Sigmoid colon (tissue), 7 donors: ENCODE measurements around the gene PVALEF. TPM values are rescaled to one million over a fixed set of nuclear protein-coding genes. Genes with fewer than 3 reads are reported as not detected.

ENCODE experiments used
- DNase-seq: peaks from one replicate; pipeline ENCODE4 v3.0.0-alpha.2; 2019
- H3K27ac ChIP-seq, 4 donors: fragments of 200-600 bp; sonication (generic); one replicate each; pipeline ENCODE4 v1.5.1; 2016 to 2019; ENCODE audit warnings: mild to moderate bottlenecking in 1 of 4
- H3K27me3 ChIP-seq, 3 donors: fragments of 200-600 bp; sonication (generic); one replicate each; pipeline ENCODE4 v1.5.1; 2019; ENCODE audit warnings: mild to moderate bottlenecking in 1 of 3
- H3K36me3 ChIP-seq, 4 donors: fragments of 200-600 bp; sonication (generic); one replicate each; pipeline ENCODE4 v1.5.1; 2016 to 2019
- H3K4me1 ChIP-seq, 4 donors: fragments of 200-600 bp; sonication (generic); one replicate each; pipeline ENCODE4 v1.5.1; 2017 to 2019
- H3K4me3 ChIP-seq, 4 donors: fragments of 200-600 bp; sonication (generic); one replicate each; pipeline ENCODE4 v1.5.1; 2017 to 2019; ENCODE audit warnings: mild to moderate bottlenecking in 2 of 4, moderate library complexity in 1 of 4
- H3K9me3 ChIP-seq, 4 donors: fragments of 200-600 bp in 3 of 4; sonication (generic) in 3 of 4; one replicate each; pipeline versions ENCODE4 v1.5.1 to v1.6.1; 2013 to 2019
- EP300 ChIP-seq, 4 donors: sonication (generic); formaldehyde crosslinking; IDR thresholded peaks; one replicate each; pipeline ENCODE4 v1.6.1; 2017; ENCODE audit warnings: antibody characterized with exemption in 4 of 4
- POLR2A ChIP-seq, 2 donors: fragments of 450-650 bp; IDR thresholded peaks; one replicate each; pipeline ENCODE4 v1.6.1; 2016; ENCODE audit warnings: antibody characterized with exemption in 2 of 2, mild to moderate bottlenecking in 2 of 2, moderate library complexity in 2 of 2
- POLR2AphosphoS5 ChIP-seq, 4 donors: sonication (generic); formaldehyde crosslinking; IDR thresholded peaks; one replicate each; pipeline ENCODE4 v1.6.1; 2017; ENCODE audit warnings: antibody characterized with exemption in 4 of 4
- WGBS, 2 donors: extraction: QIAGEN DNeasy Blood & Tissue Kit; methylation state at CpG; one replicate each; pipeline ENCODE4 v1.1.7; 2013; 5-methylcytosine and 5-hydroxymethylcytosine counted together
- intact Hi-C: fragments of 100-400 bp; cut with DNase I; formaldehyde crosslinking; loops from one replicate; pipeline ENCODE4 v1.15.1; 2023
- polyA plus RNA-seq, 3 donors: library from polyadenylated mRNA; stranded (reverse); fragments of 200-250 nt; gene quantifications; one replicate each; pipeline ENCODE4 v1.2.3, GENCODE V29; 2013
- small RNA-seq, 3 donors: library from RNA; depleted of rRNA; stranded (forward); fragments of <200 nt; gene quantifications; one replicate each; pipeline ENCODE3, GENCODE V24; 2016
- total RNA-seq, 4 donors: library from RNA; depleted of rRNA; stranded (reverse); fragments of >200 nt; gene quantifications; one replicate each; pipeline ENCODE4 v1.1.0, GENCODE V29; 2016
- TF ChIP-seq, protein P1 (sequence below), 4 experiments: fragments of 450-650 bp in 3 of 4; fragments of 200-600 bp in 1 of 4; IDR thresholded peaks; one replicate each; pipeline ENCODE4 v1.5.1; 2016 to 2019; ENCODE audit warnings: antibody characterized with exemption in 4 of 4, mild to moderate bottlenecking in 3 of 4, moderate library complexity in 2 of 4
- donor health status: healthy with polysubstance abuse.
- donor health status: Bipolar disorder and iron deficiency.
- donor health status: healthy.

The PVALEF gene
- total and polyA plus RNA-seq, 7 donors = not detected

DNA sequence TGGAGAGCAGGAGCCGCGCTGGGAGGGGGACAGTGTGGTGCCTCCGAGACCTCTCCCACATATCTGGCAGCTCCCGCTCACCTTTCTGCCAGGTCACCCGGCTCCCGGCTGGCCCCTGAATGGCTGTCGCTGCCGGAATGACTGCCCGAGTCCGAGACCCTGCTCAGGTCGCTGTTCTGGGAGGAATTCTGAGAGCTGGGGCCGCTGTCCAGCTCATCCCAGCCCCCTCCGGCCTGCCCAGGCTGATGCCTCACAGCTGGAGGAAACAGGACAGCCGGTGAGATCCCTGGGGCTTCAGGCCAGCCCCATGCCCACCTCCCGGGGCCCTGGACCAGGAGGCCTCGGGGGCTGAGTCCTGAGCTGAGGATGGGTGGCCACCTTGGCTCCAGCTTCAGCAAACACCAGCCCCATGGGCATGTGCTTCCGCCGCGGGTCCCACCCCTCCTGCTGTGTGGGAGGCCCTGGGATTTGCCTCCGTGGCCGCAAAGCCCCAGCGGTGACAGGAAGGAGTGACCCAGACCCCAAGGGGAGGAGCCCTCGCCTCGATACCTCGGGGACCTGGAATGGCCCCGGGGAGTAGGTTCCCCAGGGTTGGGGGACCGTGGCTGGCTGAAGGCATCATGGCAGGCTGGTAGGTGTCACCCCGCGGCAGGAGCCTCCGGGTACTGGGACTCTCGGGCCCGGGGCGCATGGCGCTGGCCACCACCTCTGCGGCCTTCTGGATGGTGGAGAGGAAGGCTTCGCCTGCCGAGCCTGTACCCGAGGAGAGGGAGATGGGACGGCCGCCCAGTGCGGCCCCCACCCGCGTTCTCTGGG lies 66.7 kb downstream of the PVALEF start:
- no peak for TF ChIP-seq POLR2A (IDR thresholded peaks at IDR 0.05)
- no peak for TF ChIP-seq EP300 (IDR thresholded peaks at IDR 0.05)
- no peak for TF ChIP-seq POLR2AphosphoS5 (IDR thresholded peaks at IDR 0.05)
- TF ChIP-seq, protein P1, sequence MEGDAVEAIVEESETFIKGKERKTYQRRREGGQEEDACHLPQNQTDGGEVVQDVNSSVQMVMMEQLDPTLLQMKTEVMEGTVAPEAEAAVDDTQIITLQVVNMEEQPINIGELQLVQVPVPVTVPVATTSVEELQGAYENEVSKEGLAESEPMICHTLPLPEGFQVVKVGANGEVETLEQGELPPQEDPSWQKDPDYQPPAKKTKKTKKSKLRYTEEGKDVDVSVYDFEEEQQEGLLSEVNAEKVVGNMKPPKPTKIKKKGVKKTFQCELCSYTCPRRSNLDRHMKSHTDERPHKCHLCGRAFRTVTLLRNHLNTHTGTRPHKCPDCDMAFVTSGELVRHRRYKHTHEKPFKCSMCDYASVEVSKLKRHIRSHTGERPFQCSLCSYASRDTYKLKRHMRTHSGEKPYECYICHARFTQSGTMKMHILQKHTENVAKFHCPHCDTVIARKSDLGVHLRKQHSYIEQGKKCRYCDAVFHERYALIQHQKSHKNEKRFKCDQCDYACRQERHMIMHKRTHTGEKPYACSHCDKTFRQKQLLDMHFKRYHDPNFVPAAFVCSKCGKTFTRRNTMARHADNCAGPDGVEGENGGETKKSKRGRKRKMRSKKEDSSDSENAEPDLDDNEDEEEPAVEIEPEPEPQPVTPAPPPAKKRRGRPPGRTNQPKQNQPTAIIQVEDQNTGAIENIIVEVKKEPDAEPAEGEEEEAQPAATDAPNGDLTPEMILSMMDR (IDR thresholded peaks at IDR 0.05) = no peak
- Histone ChIP-seq H3K27me3 (no peaks in the 10 kb centered on the region), H3K9me3 (no peaks in the 10 kb centered on the region), H3K36me3 (peaks cover 16 to 78% (median 29%) of the 10 kb centered on the region in 4 donors), H3K4me3 (no peak overlapping the region), H3K27ac (no peak overlapping the region), H3K4me1 (peaks cover 0 to 10% (median 8%) of the 10 kb centered on the region in 4 donors)
- no peak for DNase-seq
- 93 to 95% methylated on average over 43 of the region's 43 CpGs for WGBS, 2 donors
- intact Hi-C loops = no loop called here

Small RNA genes lying within 50 kb of the gene (small RNA-seq; reads per million reads assigned to genes)
- gene MIR1250 (0 reads per million in 3 donors), gene MIR3065 (10.4 to 24.9 (median 17.4) reads per million in 3 donors), gene MIR657 (0 reads per million in 3 donors)

Other genes with a start within 250 kb of the PVALEF start
- gene CHMP6, start 173.7 kb upstream of the PVALEF start, total RNA-seq = 10 to 100 TPM; 15.7 to 28.2 (median 22.2) TPM
- gene CHMP6, start 173.7 kb upstream of the PVALEF start, polyA plus RNA-seq = 10 to 100 TPM; 36.3 to 40.4 (median 37.2) TPM
- gene BAIAP2, start 130.4 kb upstream of the PVALEF start, total RNA-seq = 10 to 100 TPM; 32.6 to 52.3 (median 50.9) TPM
- 10 to 100 TPM in 2 of 3 donors, 1 to 10 TPM in 1; 6.5 to 17.2 (median 14.4) TPM for gene BAIAP2, start 130.4 kb upstream of the PVALEF start, polyA plus RNA-seq
- 1 to 10 TPM in 3 of 4 donors, under 1 TPM in 1; 0.16 to 9.6 (median 5.4) TPM for gene AATK, start 714 bp downstream of the PVALEF start, total RNA-seq
- gene AATK, start 714 bp downstream of the PVALEF start, polyA plus RNA-seq = 1 to 10 TPM in 2 of 3 donors, under 1 TPM in 1; 0.69 to 4.2 (median 4.1) TPM
- gene CEP131, start 57.5 kb downstream of the PVALEF start, total RNA-seq = 10 to 100 TPM in 1 of 4 donors, 1 to 10 TPM in 3; 4.1 to 11.6 (median 5.1) TPM
- gene CEP131, start 57.5 kb downstream of the PVALEF start, polyA plus RNA-seq = 10 to 100 TPM in 1 of 3 donors, 1 to 10 TPM in 2; 1.8 to 10.5 (median 4.8) TPM
- gene TEPSIN, start 73.5 kb downstream of the PVALEF start, total RNA-seq = 10 to 100 TPM; 15.7 to 42.8 (median 24.4) TPM
- gene TEPSIN, start 73.5 kb downstream of the PVALEF start, polyA plus RNA-seq = 10 to 100 TPM in 2 of 3 donors, 1 to 10 TPM in 1; 6.9 to 33.5 (median 11.4) TPM
- 10 to 100 TPM in 3 of 4 donors, 1 to 10 TPM in 1; 8.6 to 52.4 (median 35.0) TPM for gene NDUFAF8, start 73.8 kb downstream of the PVALEF start, total RNA-seq
- 10 to 100 TPM; 19.7 to 37.6 (median 26.4) TPM for gene NDUFAF8, start 73.8 kb downstream of the PVALEF start, polyA plus RNA-seq
- gene SLC38A10, start 129.8 kb downstream of the PVALEF start, total RNA-seq = 10 to 100 TPM; 32.1 to 54.8 (median 42.3) TPM
- 10 to 100 TPM in 2 of 3 donors, 1 to 10 TPM in 1; 7.8 to 88.7 (median 14.1) TPM for gene SLC38A10, start 129.8 kb downstream of the PVALEF start, polyA plus RNA-seq
- 10 to 100 TPM in 1 of 4 donors, 1 to 10 TPM in 3; 3.8 to 18.6 (median 7.2) TPM for gene BAHCC1, start 229.9 kb downstream of the PVALEF start, total RNA-seq
- 10 to 100 TPM in 1 of 3 donors, 1 to 10 TPM in 2; 1.8 to 12.9 (median 3.0) TPM for gene BAHCC1, start 229.9 kb downstream of the PVALEF start, polyA plus RNA-seq